HEK293 (cell line): Measurements from ENCODE around the gene CPE.
A peak's percentile ranks its signal among the peaks of the same experiment; 100 is the strongest.

Experiments
- BCL6B ChIP-seq: fragments of 450-650 bp; formaldehyde crosslinking; IDR thresholded peaks from 2 replicates; pipeline ENCODE4 v1.5.1; 2017; ENCODE audit warnings: missing biosample characterization, missing genetic modification characterization
- GLIS1 ChIP-seq: fragments of 450-650 bp; formaldehyde crosslinking; IDR thresholded peaks from 2 replicates; pipeline ENCODE4 v1.5.1; 2016; ENCODE audit warnings: missing biosample characterization, missing genetic modification characterization
- ZBTB44 ChIP-seq: fragments of 450-650 bp; IDR thresholded peaks from 2 replicates; pipeline ENCODE4 v1.5.1; 2018; ENCODE audit warnings: missing biosample characterization, mild to moderate bottlenecking, missing genetic modification characterization
- ZFP37 ChIP-seq: fragments of 450-650 bp; formaldehyde crosslinking; IDR thresholded peaks from 2 replicates; pipeline ENCODE4 v1.5.1; 2016; ENCODE audit warnings: missing biosample characterization, missing genetic modification characterization
- ZFP69B ChIP-seq: fragments of 450-650 bp; formaldehyde crosslinking; IDR thresholded peaks from 2 replicates; pipeline ENCODE4 v1.5.1; 2016; ENCODE audit warnings: missing biosample characterization, missing genetic modification characterization
- ZNF148 ChIP-seq: fragments of 450-650 bp; formaldehyde crosslinking; IDR thresholded peaks from 2 replicates; pipeline ENCODE4 v1.5.0; 2017; ENCODE audit warnings: missing biosample characterization, missing genetic modification characterization, borderline replicate concordance
- ZNF239 ChIP-seq: fragments of 450-650 bp; formaldehyde crosslinking; IDR thresholded peaks from 2 replicates; pipeline ENCODE4 v1.5.1; 2016; ENCODE audit warnings: missing biosample characterization, missing genetic modification characterization
- ZNF24 ChIP-seq: fragments of 450-650 bp; formaldehyde crosslinking; IDR thresholded peaks from 2 replicates; pipeline ENCODE4 v1.5.1; 2016; ENCODE audit warnings: missing biosample characterization, missing genetic modification characterization
- ZNF280D ChIP-seq: fragments of 450-650 bp; formaldehyde crosslinking; IDR thresholded peaks from 2 replicates; pipeline ENCODE4 v1.5.1; 2016; ENCODE audit warnings: missing biosample characterization, missing genetic modification characterization
- ZNF391 ChIP-seq: fragments of 450-650 bp; formaldehyde crosslinking; IDR thresholded peaks from 2 replicates; pipeline ENCODE4 v1.5.1; 2016; ENCODE audit warnings: low read depth, missing biosample characterization, missing genetic modification characterization, borderline replicate concordance
- ZNF514 ChIP-seq: fragments of 450-650 bp; formaldehyde crosslinking; IDR thresholded peaks from 2 replicates; pipeline ENCODE4 v1.5.1; 2016; ENCODE audit warnings: missing biosample characterization, missing genetic modification characterization
- ZNF555 ChIP-seq: fragments of 450-650 bp; formaldehyde crosslinking; conservative IDR thresholded peaks from 2 replicates; pipeline ENCODE4 v1.5.1; 2017; ENCODE audit warnings: missing biosample characterization, mild to moderate bottlenecking, missing genetic modification characterization, inconsistent platforms
- ZNF610 ChIP-seq: fragments of 450-650 bp; formaldehyde crosslinking; IDR thresholded peaks from 2 replicates; pipeline ENCODE4 v1.5.1; 2016; ENCODE audit warnings: missing biosample characterization, missing genetic modification characterization, borderline replicate concordance
- ZNF626 ChIP-seq: fragments of 450-650 bp; sonication (Bioruptor Pico); formaldehyde crosslinking; IDR thresholded peaks from 2 replicates; pipeline ENCODE4 v1.5.1; 2018; ENCODE audit warnings: missing biosample characterization, missing genetic modification characterization, inconsistent platforms
- ZNF629 ChIP-seq: fragments of 450-650 bp; formaldehyde crosslinking; IDR thresholded peaks from 2 replicates; pipeline ENCODE4 v1.5.1; 2017; ENCODE audit warnings: missing biosample characterization, missing genetic modification characterization
- ZNF658 ChIP-seq: fragments of 450-650 bp; formaldehyde crosslinking; IDR thresholded peaks from 2 replicates; pipeline ENCODE4; 2016; ENCODE audit warnings: missing biosample characterization, missing genetic modification characterization
- ZNF670 ChIP-seq: fragments of 450-650 bp; formaldehyde crosslinking; IDR thresholded peaks from 2 replicates; pipeline ENCODE4 v1.5.1; 2016; ENCODE audit warnings: missing biosample characterization, missing genetic modification characterization, low read depth
- ZSCAN5A ChIP-seq: fragments of 450-650 bp; formaldehyde crosslinking; IDR thresholded peaks from 2 replicates; pipeline ENCODE4 v1.5.1; 2016; ENCODE audit warnings: missing biosample characterization, missing genetic modification characterization

Gene CPE

GRCh38 chr4:165440415-165441158 is 61.8 kb downstream of the CPE start (continued):
- TF ChIP-seq ZNF514 (tag by site-specific recombination) (no peak), ZNF280D (no peak), ZBTB44 (0 out of 2 replicates have a peak, but pooled peaks have one; percentile 30), ZNF391 (tag by site-specific recombination) (0 out of 2 replicates have a peak, but pooled peaks have one; percentile 71), ZNF610 (no peak), BCL6B (tag by site-specific recombination) (no peak), ZNF555 (no peak), ZNF626 (no peak), ZSCAN5A (tag by site-specific recombination) (no peak), ZNF148 (tag by site-specific recombination) (no peak), ZFP69B (tag by site-specific recombination) (0 out of 2 replicates have a peak, but pooled peaks have one; percentile 26), ZNF670 (tag by site-specific recombination) (no peak), ZNF658 (no peak), GLIS1 (tag by site-specific recombination) (peak; percentile 47), ZNF629 (peak; percentile 85), ZNF239 (tag by site-specific recombination) (no peak), ZNF24 (peak; percentile 66; the same call in 1 of the 2 replicates), ZFP37 (no peak)
